Ecto neural progenitor cell (in vitro differentiated cells): ENCODE measurements around the gene SYNPO2.

Experiments
- DNase-seq: peaks from one replicate; pipeline ENCODE4 v3.0.0-alpha.2; 2018; ENCODE audit warnings: low spot score

SYNPO2 gene

DNA sequence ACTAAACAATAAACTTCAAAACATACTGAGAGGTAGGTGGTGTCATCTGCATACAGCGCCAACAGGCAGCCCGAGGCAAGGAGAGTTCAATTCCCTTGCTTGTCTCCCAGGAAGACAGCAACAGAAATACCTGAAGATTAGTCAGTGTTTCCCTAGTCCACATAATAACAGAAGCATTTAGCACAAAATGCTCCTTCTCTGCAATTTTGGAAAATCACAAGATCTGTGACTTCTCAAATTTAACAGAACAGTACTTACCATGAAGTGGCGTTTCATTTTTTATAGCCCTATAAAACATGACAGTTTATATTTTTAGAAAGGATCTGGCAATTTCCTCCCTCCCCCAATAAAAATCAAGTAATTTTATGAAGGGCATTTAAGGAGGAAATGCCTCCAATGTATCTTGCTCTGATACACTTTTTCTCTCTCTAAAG is 179.9 kb downstream of the SYNPO2 start:
- DNase-seq = no peak

- DNase-seq = no peak
Measured at GRCh38 chr4:119070301-119070700, 181.6 kb downstream of the SYNPO2 start.

GRCh38 chr4:119080721-119081541 is 192.3 kb downstream of the SYNPO2 start:
- DNase-seq = no peak

DNA sequence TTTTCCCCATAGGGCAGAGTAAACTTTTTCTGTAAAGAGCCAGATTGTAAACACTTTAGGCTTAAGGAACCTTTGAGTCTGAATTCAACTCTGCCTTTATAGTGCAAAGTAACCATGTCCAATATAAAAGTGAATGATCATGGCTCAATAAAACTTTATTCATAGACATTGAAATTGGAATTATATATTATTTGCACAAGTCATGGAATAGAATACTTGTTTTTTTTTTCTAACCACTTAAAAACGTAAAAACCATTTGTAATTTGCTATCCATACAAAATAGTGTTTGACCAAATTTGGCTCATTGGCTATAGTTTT is 192.8 kb downstream of the SYNPO2 start:
- DNase-seq = no peak

GRCh38 chr4:119081943-119082342 is 193.3 kb downstream of the SYNPO2 start:
- DNase-seq = no peak

DNA sequence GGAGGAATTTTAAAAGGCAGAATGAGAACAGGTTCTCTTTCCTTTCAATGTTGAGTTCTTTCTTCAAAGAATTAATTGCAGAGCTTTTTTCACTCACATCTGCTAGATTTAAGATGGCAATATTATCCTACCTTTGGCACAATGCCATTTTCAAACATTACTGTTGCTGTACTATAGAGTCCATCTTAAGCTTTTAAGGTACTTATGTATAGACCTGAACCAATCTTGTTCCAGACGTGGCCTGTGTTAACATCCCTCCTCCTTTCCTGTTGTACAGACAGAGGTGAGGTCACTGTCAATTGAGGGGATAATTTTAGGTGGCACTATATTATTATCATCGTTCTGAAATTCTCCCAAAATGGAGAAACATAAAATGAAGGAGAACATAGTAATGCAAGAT is 194.0 kb downstream of the SYNPO2 start:
- DNase-seq = no peak

DNA sequence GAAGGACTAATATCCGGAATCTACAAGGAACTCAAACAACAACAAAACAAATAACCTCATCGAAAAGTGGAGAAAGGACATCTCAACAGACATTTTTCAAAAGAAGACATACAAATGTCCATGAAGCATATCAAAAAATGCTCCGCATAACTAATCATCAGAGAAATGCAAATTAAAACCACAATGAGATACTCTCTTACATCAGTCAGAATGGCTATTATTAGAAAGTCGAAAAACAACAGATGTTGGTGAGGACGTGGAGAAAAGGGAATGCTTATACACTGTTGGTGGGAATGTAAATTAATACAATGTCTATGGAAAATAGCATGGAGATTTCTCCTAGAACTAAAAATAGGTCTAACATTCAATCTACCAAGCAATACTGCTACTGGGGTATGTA is 195.9 kb downstream of the SYNPO2 start:
- no peak for DNase-seq

- DNase-seq = no peak
Measured at GRCh38 chr4:119087121-119087520, 198.5 kb downstream of the SYNPO2 start.

GRCh38 chr4:119087656-119088055 is 199.0 kb downstream of the SYNPO2 start:
- DNase-seq = no peak

DNA sequence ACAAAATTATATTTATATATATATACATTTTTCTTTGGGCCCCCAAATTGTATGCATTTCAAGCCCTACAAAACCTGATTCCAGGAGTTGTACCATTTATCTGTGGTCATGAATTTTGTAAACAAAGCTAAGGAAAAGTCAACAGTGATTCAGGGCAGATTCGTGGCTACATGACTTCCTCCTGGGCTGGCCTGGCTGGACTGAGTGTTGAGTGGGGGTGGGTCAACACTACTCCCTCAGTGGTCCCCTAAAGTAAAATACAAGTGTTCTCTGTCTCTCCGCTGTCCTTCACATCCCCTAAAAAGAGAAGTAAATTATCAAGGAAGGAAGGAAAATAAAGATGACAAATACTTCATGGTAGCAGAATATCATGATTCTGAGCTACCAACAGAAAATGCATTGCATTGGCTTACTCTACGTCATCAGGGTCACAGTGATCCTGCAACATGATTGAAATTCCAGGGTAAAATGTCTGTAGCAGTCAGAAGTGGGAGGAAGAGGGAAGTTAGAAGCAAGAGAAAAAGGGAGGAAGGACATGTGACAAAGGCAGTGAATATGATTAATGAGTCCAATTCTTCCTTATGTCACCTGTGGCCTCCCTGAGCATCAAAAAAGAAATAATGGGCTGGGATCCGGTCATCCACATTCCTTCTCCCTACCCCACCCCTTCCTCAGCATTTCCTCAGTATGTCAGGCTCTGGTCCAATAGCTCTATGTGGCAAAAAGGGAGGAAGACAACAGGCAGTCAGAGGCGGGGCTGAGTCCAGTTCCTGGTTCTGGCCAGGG is 204.6 kb downstream of the SYNPO2 start:
- no peak for DNase-seq

DNA sequence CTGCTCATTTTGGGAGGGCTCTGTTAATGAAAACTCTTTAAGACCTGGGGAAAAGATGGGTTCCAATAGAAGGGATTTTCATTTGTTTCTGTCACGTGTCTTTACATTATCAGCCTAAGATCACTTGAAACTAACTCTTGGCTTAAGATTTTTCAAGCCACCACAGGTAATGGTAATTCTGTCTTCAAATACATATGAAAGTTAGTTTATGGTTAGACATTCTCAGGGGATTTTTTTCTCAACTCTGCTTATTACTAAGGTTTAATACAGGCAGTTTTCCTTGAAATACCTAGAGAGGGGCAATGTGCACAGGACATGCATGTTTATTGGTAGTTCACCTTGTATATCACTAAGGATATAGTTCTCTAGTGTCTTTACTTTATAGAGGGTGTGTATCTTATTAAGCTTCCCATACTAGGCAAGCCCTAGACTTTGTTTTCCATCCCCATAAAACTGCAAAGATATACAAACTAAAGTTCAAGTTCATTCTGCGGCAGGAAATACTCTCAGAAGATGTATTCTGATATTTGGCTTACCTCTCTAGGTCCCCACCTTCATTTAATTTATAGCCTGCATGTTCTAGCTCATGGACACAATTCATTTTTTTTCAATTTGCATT is 208.7 kb downstream of the SYNPO2 start:
- DNase-seq = no peak

GRCh38 chr4:119098306-119098705 is 209.7 kb downstream of the SYNPO2 start:
- DNase-seq = no peak

DNA sequence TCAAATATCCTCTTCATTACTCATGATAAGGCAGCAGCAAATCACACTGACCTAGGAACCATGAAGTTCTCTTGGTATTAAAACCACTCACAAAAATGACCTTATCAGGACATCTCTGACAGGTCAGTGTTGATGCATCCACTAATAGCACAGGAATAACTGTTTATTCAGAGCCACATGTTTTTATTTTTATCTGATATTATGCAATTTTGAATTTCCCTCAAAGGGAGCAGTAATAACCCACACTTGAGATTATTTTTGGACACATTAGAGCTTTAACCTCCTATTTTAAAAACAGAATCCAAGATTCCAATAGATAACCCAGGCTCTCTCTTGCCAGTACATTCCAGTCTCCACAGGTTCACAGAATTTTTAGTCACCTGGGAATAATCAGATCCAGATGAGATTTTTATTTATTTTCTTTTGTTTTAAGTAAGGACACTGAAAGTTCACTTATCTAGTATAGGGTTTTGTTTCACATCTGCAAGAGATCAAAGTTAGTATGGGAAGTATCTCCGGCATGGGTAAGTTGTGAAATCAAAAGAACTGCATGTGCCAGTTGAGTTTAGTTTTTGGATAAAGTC is 210.7 kb downstream of the SYNPO2 start:
- DNase-seq = no peak

DNA sequence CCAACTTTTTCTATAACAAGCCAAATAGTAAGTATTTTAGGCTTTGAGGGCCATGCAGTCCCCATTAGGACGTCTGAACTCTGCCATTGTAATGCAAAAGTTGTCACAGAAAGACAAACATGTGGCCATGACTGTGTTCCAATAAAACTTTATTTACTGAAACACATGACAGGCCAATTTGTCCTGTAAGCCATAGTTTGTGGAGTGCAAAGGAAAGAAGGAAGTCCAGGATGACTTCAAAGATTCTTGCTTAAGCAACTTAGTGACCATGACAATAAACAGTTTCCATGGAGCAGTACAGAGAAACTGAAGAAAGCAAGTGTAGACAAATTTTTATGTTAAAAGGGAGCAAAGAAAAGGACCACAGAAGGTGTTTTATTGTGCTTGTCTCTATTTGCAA is 212.0 kb downstream of the SYNPO2 start:
- no peak for DNase-seq

DNA sequence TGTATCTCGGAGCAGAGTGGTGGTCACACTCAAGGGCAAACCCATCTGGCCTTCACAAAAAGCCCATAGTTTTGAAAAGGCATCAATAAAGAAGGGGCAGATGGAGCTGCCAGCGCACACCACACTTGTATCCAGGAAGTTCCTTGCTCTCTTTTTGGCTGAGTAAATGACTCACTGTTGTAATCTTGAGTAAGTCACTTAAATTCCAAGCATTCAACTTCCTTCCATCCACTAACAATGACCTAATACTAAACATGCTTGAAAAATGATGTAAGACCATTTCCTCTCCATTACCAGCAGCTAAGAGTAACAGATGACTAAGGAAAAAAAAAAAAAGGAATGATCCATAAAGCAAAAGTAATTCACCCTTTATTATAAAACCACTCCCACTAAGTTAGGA is 214.6 kb downstream of the SYNPO2 start:
- DNase-seq = no peak

DNA sequence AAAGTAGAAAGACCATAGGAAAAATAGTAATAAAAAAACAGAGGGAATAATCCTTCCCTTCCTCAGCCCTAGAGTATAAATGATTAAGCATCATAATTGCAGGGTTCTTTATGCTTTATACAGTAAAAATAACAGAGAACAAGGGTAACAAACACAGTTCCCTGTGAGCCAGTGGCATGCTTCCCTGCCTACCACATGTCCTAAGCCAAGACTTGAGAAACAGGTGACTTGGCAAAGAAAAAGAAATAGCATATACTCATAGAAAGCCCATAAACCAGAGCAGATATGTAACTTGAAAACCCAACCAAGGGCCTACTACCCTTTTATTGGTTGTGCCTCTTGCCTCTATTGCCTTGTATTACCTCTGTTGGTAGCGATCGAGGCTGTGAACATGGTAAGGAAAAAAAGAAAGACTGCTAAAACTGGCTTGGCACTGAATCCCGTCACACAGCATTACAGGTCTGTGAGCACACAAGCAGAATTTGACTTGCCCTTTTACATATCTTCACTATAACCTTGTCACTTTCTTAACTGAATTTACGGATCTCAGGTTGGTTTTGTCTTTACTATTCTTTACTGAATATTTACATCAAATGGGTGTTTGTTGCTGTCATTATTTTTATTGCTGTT is 216.1 kb downstream of the SYNPO2 start:
- DNase-seq = no peak

GRCh38 chr4:119105605-119106004 is 217.0 kb downstream of the SYNPO2 start:
- DNase-seq = no peak

DNA sequence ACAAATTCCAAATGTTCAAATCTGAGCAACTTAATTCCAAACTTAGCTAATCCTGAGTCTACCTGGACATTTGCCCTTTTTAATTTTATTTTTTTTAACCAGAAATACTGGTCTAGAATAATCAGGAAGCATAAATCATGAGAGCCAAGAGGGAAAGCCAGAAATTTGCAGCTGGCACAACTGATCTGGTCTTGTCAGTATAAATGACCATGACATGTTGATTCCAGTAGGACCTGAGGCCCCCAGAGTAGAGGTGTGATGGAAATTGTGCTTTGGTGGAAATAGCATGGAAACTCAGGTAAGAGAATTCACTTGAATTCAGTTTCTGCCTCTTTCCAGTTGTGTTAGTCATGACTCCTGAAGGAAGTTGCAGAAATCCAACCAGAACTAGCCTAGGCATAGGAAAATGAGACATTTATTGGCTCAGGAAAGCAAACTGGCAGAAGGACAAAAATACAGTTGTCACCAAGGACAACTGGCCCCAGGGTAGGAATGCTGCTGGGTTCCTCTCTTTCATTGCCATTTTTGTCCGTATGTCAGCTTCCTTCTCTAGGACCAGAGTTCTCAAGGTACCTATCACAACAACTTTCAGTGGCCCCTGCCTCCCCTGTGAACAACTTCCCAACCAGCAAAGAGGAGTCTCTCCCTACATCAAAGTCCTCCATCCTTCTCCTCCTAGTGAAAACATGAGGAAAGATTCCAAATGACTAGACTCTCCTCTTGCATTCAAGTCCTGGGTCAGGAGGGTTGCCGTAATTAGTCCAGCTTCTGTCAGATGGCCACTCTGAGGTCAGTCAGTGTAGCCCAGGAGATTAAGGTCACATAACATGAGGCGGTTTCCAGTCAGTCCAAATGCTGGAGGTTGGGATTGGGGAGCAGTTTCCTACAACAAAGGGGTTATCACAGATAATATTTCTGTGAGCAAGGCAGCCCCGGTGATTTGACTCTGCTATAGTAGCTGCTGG is 217.7 kb downstream of the SYNPO2 start:
- DNase-seq = no peak

GRCh38 chr4:119110121-119110520 is 221.5 kb downstream of the SYNPO2 start:
- no peak for DNase-seq
